ENCODE measurements around the gene TLR10. TPM values are rescaled to one million over a fixed set of nuclear protein-coding genes. Genes with fewer than 3 reads are reported as not detected.

TLR10 gene
- polyA plus RNA-seq, 1 donor from 2014 or later = 0.14 TPM

DNA sequence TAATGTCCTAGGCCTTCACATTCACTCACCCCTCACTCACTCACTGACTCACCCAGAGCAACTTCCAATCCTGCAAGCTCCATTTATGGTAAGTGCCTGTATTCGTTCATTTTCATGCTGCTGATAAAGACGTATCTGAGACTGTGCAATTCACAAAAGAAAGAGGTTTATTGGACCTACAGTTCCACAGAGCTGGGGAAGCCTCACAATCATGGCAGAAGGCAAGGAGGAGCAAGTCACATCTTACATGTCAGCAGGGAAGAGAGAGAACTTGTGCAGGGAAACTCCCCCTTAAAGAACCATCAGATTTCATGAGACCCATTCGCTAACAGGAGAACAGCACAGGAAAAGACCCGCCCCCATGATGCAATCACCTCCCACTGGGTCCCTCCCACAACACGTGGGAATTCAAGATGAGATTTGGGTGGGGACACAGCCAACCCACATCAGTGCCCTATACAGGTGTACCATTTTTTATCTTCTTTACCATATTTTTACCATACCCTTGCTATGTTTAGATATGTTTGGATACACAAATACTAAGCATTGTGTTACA, 40.0 kb upstream of the TLR10 start:
- H3K4me3 ChIP-seq (ENCODE audit: low read length) = no peak overlapping the region
- H3K27me3 ChIP-seq (ENCODE audit: insufficient read depth, low read depth, low read length) = no peaks in the 10 kb centered on the region
- H3K9ac ChIP-seq (ENCODE audit: low read length) = no peak overlapping the region
- H2AFZ ChIP-seq (ENCODE audit: low read depth, low read length) = no peak overlapping the region
- TF ChIP-seq, protein P1, sequence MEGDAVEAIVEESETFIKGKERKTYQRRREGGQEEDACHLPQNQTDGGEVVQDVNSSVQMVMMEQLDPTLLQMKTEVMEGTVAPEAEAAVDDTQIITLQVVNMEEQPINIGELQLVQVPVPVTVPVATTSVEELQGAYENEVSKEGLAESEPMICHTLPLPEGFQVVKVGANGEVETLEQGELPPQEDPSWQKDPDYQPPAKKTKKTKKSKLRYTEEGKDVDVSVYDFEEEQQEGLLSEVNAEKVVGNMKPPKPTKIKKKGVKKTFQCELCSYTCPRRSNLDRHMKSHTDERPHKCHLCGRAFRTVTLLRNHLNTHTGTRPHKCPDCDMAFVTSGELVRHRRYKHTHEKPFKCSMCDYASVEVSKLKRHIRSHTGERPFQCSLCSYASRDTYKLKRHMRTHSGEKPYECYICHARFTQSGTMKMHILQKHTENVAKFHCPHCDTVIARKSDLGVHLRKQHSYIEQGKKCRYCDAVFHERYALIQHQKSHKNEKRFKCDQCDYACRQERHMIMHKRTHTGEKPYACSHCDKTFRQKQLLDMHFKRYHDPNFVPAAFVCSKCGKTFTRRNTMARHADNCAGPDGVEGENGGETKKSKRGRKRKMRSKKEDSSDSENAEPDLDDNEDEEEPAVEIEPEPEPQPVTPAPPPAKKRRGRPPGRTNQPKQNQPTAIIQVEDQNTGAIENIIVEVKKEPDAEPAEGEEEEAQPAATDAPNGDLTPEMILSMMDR (IDR thresholded peaks at IDR 0.05; ENCODE audit: poor library complexity, severe bottlenecking) = no peak
- no peak for TF ChIP-seq TAF1 (IDR thresholded peaks at IDR 0.05; ENCODE audit: low read depth)
- no peak for TF ChIP-seq RAD21 (conservative IDR thresholded peaks at IDR 0.05)
- no peak for TF ChIP-seq EP300 (conservative IDR thresholded peaks at IDR 0.05; ENCODE audit: poor library complexity, severe bottlenecking)
- TF ChIP-seq MXI1 (conservative IDR thresholded peaks at IDR 0.05; ENCODE audit: poor library complexity, severe bottlenecking) = no peak
- TF ChIP-seq REST (IDR thresholded peaks at IDR 0.05; ENCODE audit: borderline replicate concordance) = no peak
- TF ChIP-seq POLR2AphosphoS5 (IDR thresholded peaks at IDR 0.05) = no peak
- no peak for TF ChIP-seq EZH2 (IDR thresholded peaks at IDR 0.05; ENCODE audit: borderline replicate concordance, insufficient read depth, low read length, poor library complexity, severe bottlenecking)
- no peak for TF ChIP-seq SMC3 (conservative IDR thresholded peaks at IDR 0.05; ENCODE audit: poor library complexity)
- H3K36me3 ChIP-seq (ENCODE audit: insufficient read depth, low read length) = no peaks in the 10 kb centered on the region
- no peaks in the 10 kb centered on the region for H3K9me3 ChIP-seq (ENCODE audit: low read length)
- no peaks in the 10 kb centered on the region for H3K9me2 ChIP-seq (ENCODE audit: insufficient read depth, low read length)
- no peaks in the 10 kb centered on the region for H3F3A ChIP-seq (ENCODE audit: insufficient read depth, low read length, poor library complexity, severe bottlenecking)
- no peaks in the 10 kb centered on the region for H4K20me1 ChIP-seq (ENCODE audit: insufficient read depth)
- no peak overlapping the region for H3K27ac ChIP-seq (ENCODE audit: low read length)
- no peaks in the 10 kb centered on the region for H3K79me2 ChIP-seq (replicated peaks; ENCODE audit: insufficient read depth, low read length)
- no peak overlapping the region for H3K4me2 ChIP-seq (ENCODE audit: low read length)

DNA sequence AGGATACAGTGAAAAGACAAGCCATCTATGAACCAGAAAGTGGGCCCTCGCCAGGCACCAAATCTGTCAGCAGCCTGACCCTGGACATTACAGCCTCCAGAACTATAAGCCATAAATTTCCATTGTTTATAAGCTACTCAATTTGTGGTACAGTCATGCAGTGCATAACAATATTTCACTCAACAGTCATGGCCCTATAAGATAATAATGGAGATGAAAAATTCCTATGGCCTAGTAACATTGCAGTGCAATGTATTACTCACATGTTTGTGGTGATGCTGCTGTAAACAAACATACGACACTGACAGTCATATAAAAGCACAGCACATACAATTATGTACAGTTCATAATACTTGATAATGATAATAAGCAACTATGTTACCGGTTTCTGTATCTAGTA, 38.9 kb upstream of the TLR10 start:
- H3K9me3 ChIP-seq (ENCODE audit: low read length) = no peaks in the 10 kb centered on the region
- no peaks in the 10 kb centered on the region for H3K27me3 ChIP-seq (ENCODE audit: insufficient read depth, low read depth, low read length)
- no peaks in the 10 kb centered on the region for H3K9me2 ChIP-seq (ENCODE audit: insufficient read depth, low read length)
- no peak overlapping the region for H3K4me3 ChIP-seq (ENCODE audit: low read length)
- H3K4me2 ChIP-seq (ENCODE audit: low read length) = no peak overlapping the region
- no peak overlapping the region for H2AFZ ChIP-seq (ENCODE audit: low read depth, low read length)
- no peaks in the 10 kb centered on the region for H4K20me1 ChIP-seq (ENCODE audit: insufficient read depth)
- no peak overlapping the region for H3K27ac ChIP-seq (ENCODE audit: low read length)
- no peaks in the 10 kb centered on the region for H3K79me2 ChIP-seq (replicated peaks; ENCODE audit: insufficient read depth, low read length)
- H3F3A ChIP-seq (ENCODE audit: insufficient read depth, low read length, poor library complexity, severe bottlenecking) = no peaks in the 10 kb centered on the region
- H3K9ac ChIP-seq (ENCODE audit: low read length) = no peak overlapping the region
- H3K36me3 ChIP-seq (ENCODE audit: insufficient read depth, low read length) = no peaks in the 10 kb centered on the region
- TF ChIP-seq SMC3 (conservative IDR thresholded peaks at IDR 0.05; ENCODE audit: poor library complexity) (no peak), EZH2 (IDR thresholded peaks at IDR 0.05; ENCODE audit: borderline replicate concordance, insufficient read depth, low read length, poor library complexity, severe bottlenecking) (no peak), TAF1 (IDR thresholded peaks at IDR 0.05; ENCODE audit: low read depth) (no peak), MXI1 (conservative IDR thresholded peaks at IDR 0.05; ENCODE audit: poor library complexity, severe bottlenecking) (no peak), REST (IDR thresholded peaks at IDR 0.05; ENCODE audit: borderline replicate concordance) (no peak), RAD21 (conservative IDR thresholded peaks at IDR 0.05) (no peak), POLR2AphosphoS5 (IDR thresholded peaks at IDR 0.05) (no peak), EP300 (conservative IDR thresholded peaks at IDR 0.05; ENCODE audit: poor library complexity, severe bottlenecking) (no peak)
- TF ChIP-seq, protein P1 (IDR thresholded peaks at IDR 0.05; ENCODE audit: poor library complexity, severe bottlenecking) = no peak

Data from neural cell (in vitro differentiated cells).